Measurements from ENCODE around the gene SGIP1.

Gene SGIP1

GRCh38 chr1:66520655-66521054 lies 13.3 kb upstream of the SGIP1 start:
- Histone ChIP-seq H3K27me3 (replicated peaks in 2 of 5; ENCODE audit: control insufficient read depth in 4 of 5, insufficient read depth in 5 of 5, low read length in 4 of 5) (no peaks in the 10 kb centered on the region), H3K4me3 (ENCODE audit: control insufficient read depth in 1 of 7, extremely low read depth in 1 of 7, insufficient read depth in 4 of 7, low read depth in 2 of 7, low read length in 6 of 7) (no peak overlapping the region), H3K9me3 (ENCODE audit: control extremely low read depth in 1 of 5, control insufficient read depth in 4 of 5, insufficient read depth in 2 of 5, low read depth in 1 of 5, low read length in 4 of 5) (no peaks in the 10 kb centered on the region), H3K27ac (ENCODE audit: insufficient read depth in 1 of 2, low read depth in 1 of 2, low read length in 2 of 2, poor library complexity in 1 of 2, severe bottlenecking in 2 of 2) (no peak overlapping the region), H3K36me3 (ENCODE audit: control insufficient read depth in 4 of 4, insufficient read depth in 4 of 4, low read length in 3 of 4) (no peaks in the 10 kb centered on the region), H3K4me1 (ENCODE audit: control extremely low read depth in 1 of 4, control insufficient read depth in 4 of 4, insufficient read depth in 4 of 4, low read length in 3 of 4) (no peaks in the 10 kb centered on the region)
- 85% methylated on average over 6 of the region's 6 CpGs for WGBS (ENCODE audit: insufficient coverage)
- CTCF ChIA-PET: interaction anchor here (1.1 to 1.2 kb wide), 2 partner anchors 15 kb away, joined by 3 to 4 read pairs; no protein-coding TSS in a partner anchor
- POLR2A ChIA-PET: no interaction called here
- DNase-seq: no peak

GRCh38 chr1:66521721-66522365 lies 12.1 kb upstream of the SGIP1 start:
- H3K27ac ChIP-seq (ENCODE audit: insufficient read depth in 1 of 2, low read depth in 1 of 2, low read length in 2 of 2, poor library complexity in 1 of 2, severe bottlenecking in 2 of 2): no peak overlapping the region
- H3K36me3 ChIP-seq (ENCODE audit: control insufficient read depth in 4 of 4, insufficient read depth in 4 of 4, low read length in 3 of 4): no peaks in the 10 kb centered on the region
- no peaks in the 10 kb centered on the region for H3K27me3 ChIP-seq (replicated peaks in 2 of 5; ENCODE audit: control insufficient read depth in 4 of 5, insufficient read depth in 5 of 5, low read length in 4 of 5)
- no peak for DNase-seq
- ChIA-PET POLR2A (no interaction called here), CTCF (interaction anchor here (1.1 to 1.5 kb wide), 2 partner anchors 10 to 17 kb away, joined by 3 to 5 read pairs; no protein-coding TSS in a partner anchor)
- no peaks in the 10 kb centered on the region for H3K4me1 ChIP-seq (ENCODE audit: control extremely low read depth in 1 of 4, control insufficient read depth in 4 of 4, insufficient read depth in 4 of 4, low read length in 3 of 4)
- no peak overlapping the region for H3K4me3 ChIP-seq (ENCODE audit: control insufficient read depth in 1 of 7, extremely low read depth in 1 of 7, insufficient read depth in 4 of 7, low read depth in 2 of 7, low read length in 6 of 7)
- H3K9me3 ChIP-seq (ENCODE audit: control extremely low read depth in 1 of 5, control insufficient read depth in 4 of 5, insufficient read depth in 2 of 5, low read depth in 1 of 5, low read length in 4 of 5): no peaks in the 10 kb centered on the region
- 100% methylated on average over 2 of the region's 3 CpGs for WGBS (ENCODE audit: insufficient coverage)

GRCh38 chr1:66523562-66523961 lies 10.4 kb upstream of the SGIP1 start:
- H3K27ac ChIP-seq (ENCODE audit: insufficient read depth in 1 of 2, low read depth in 1 of 2, low read length in 2 of 2, poor library complexity in 1 of 2, severe bottlenecking in 2 of 2): no peak overlapping the region
- H3K4me3 ChIP-seq (ENCODE audit: control insufficient read depth in 1 of 7, extremely low read depth in 1 of 7, insufficient read depth in 4 of 7, low read depth in 2 of 7, low read length in 6 of 7): no peak overlapping the region
- no peaks in the 10 kb centered on the region for H3K36me3 ChIP-seq (ENCODE audit: control insufficient read depth in 4 of 4, insufficient read depth in 4 of 4, low read length in 3 of 4)
- ChIA-PET POLR2A (no interaction called here), CTCF (no interaction called here)
- DNase-seq: no peak
- no peaks in the 10 kb centered on the region for H3K27me3 ChIP-seq (replicated peaks in 2 of 5; ENCODE audit: control insufficient read depth in 4 of 5, insufficient read depth in 5 of 5, low read length in 4 of 5)
- H3K4me1 ChIP-seq (ENCODE audit: control extremely low read depth in 1 of 4, control insufficient read depth in 4 of 4, insufficient read depth in 4 of 4, low read length in 3 of 4): no peaks in the 10 kb centered on the region
- peaks cover 0 to 2% (median 0%) of the 10 kb centered on the region in 5 experiments for H3K9me3 ChIP-seq (ENCODE audit: control extremely low read depth in 1 of 5, control insufficient read depth in 4 of 5, insufficient read depth in 2 of 5, low read depth in 1 of 5, low read length in 4 of 5)

GRCh38 chr1:66525086-66525485 lies 8.9 kb upstream of the SGIP1 start:
- WGBS (ENCODE audit: insufficient coverage): 89% methylated on average over 1 of the region's 1 CpG
- Histone ChIP-seq H3K27ac (ENCODE audit: insufficient read depth in 1 of 2, low read depth in 1 of 2, low read length in 2 of 2, poor library complexity in 1 of 2, severe bottlenecking in 2 of 2) (no peak overlapping the region), H3K4me3 (ENCODE audit: control insufficient read depth in 1 of 7, extremely low read depth in 1 of 7, insufficient read depth in 4 of 7, low read depth in 2 of 7, low read length in 6 of 7) (no peak overlapping the region), H3K9me3 (ENCODE audit: control extremely low read depth in 1 of 5, control insufficient read depth in 4 of 5, insufficient read depth in 2 of 5, low read depth in 1 of 5, low read length in 4 of 5) (peaks cover 0 to 2% (median 0%) of the 10 kb centered on the region in 5 experiments), H3K4me1 (ENCODE audit: control extremely low read depth in 1 of 4, control insufficient read depth in 4 of 4, insufficient read depth in 4 of 4, low read length in 3 of 4) (no peaks in the 10 kb centered on the region), H3K27me3 (replicated peaks in 2 of 5; ENCODE audit: control insufficient read depth in 4 of 5, insufficient read depth in 5 of 5, low read length in 4 of 5) (no peaks in the 10 kb centered on the region), H3K36me3 (ENCODE audit: control insufficient read depth in 4 of 4, insufficient read depth in 4 of 4, low read length in 3 of 4) (no peaks in the 10 kb centered on the region)
- CTCF ChIA-PET: interaction anchor here (0.6 kb wide), 1 partner anchor 8 kb away, joined by 3 read pairs; no protein-coding TSS in a partner anchor
- POLR2A ChIA-PET: no interaction called here
- DNase-seq: no peak

GRCh38 chr1:66526036-66526435 lies 7.9 kb upstream of the SGIP1 start:
- 88% methylated on average over 1 of the region's 1 CpG for WGBS (ENCODE audit: insufficient coverage)
- POLR2A ChIA-PET: no interaction called here
- H3K27ac ChIP-seq (ENCODE audit: insufficient read depth in 1 of 2, low read depth in 1 of 2, low read length in 2 of 2, poor library complexity in 1 of 2, severe bottlenecking in 2 of 2): no peak overlapping the region
- H3K27me3 ChIP-seq (replicated peaks in 2 of 5; ENCODE audit: control insufficient read depth in 4 of 5, insufficient read depth in 5 of 5, low read length in 4 of 5): no peaks in the 10 kb centered on the region
- H3K4me1 ChIP-seq (ENCODE audit: control extremely low read depth in 1 of 4, control insufficient read depth in 4 of 4, insufficient read depth in 4 of 4, low read length in 3 of 4): peaks cover 0 to 2% (median 0%) of the 10 kb centered on the region in 4 experiments
- CTCF ChIA-PET: interaction anchor here (1.2 kb wide), 1 partner anchor 10 kb away, joined by 3 read pairs; no protein-coding TSS in a partner anchor
- H3K4me3 ChIP-seq (ENCODE audit: control insufficient read depth in 1 of 7, extremely low read depth in 1 of 7, insufficient read depth in 4 of 7, low read depth in 2 of 7, low read length in 6 of 7): no peak overlapping the region
- peaks cover 0 to 2% (median 0%) of the 10 kb centered on the region in 5 experiments for H3K9me3 ChIP-seq (ENCODE audit: control extremely low read depth in 1 of 5, control insufficient read depth in 4 of 5, insufficient read depth in 2 of 5, low read depth in 1 of 5, low read length in 4 of 5)
- no peaks in the 10 kb centered on the region for H3K36me3 ChIP-seq (ENCODE audit: control insufficient read depth in 4 of 4, insufficient read depth in 4 of 4, low read length in 3 of 4)
- DNase-seq: no peak

GRCh38 chr1:66526991-66527390 lies 7.0 kb upstream of the SGIP1 start:
- Histone ChIP-seq H3K4me3 (ENCODE audit: control insufficient read depth in 1 of 7, extremely low read depth in 1 of 7, insufficient read depth in 4 of 7, low read depth in 2 of 7, low read length in 6 of 7) (no peak overlapping the region), H3K36me3 (ENCODE audit: control insufficient read depth in 4 of 4, insufficient read depth in 4 of 4, low read length in 3 of 4) (no peaks in the 10 kb centered on the region), H3K27ac (ENCODE audit: insufficient read depth in 1 of 2, low read depth in 1 of 2, low read length in 2 of 2, poor library complexity in 1 of 2, severe bottlenecking in 2 of 2) (no peak overlapping the region), H3K27me3 (replicated peaks in 2 of 5; ENCODE audit: control insufficient read depth in 4 of 5, insufficient read depth in 5 of 5, low read length in 4 of 5) (no peaks in the 10 kb centered on the region), H3K9me3 (ENCODE audit: control extremely low read depth in 1 of 5, control insufficient read depth in 4 of 5, insufficient read depth in 2 of 5, low read depth in 1 of 5, low read length in 4 of 5) (peaks cover 0 to 2% (median 0%) of the 10 kb centered on the region in 5 experiments), H3K4me1 (ENCODE audit: control extremely low read depth in 1 of 4, control insufficient read depth in 4 of 4, insufficient read depth in 4 of 4, low read length in 3 of 4) (peaks cover 0 to 6% (median 0%) of the 10 kb centered on the region in 4 experiments)
- DNase-seq: no peak
- ChIA-PET CTCF (interaction anchor here (1.2 kb wide), 1 partner anchor 9 kb away, joined by 3 read pairs; no protein-coding TSS in a partner anchor), POLR2A (interaction anchor here (0.7 kb wide), 1 partner anchor 613 kb away, joined by 4 read pairs; no protein-coding TSS in a partner anchor)
- WGBS (ENCODE audit: insufficient coverage): no CpG with 5 or more reads among the region's 2 CpGs

- DNase-seq: no peak
- no peak overlapping the region for H3K27ac ChIP-seq (ENCODE audit: insufficient read depth in 1 of 2, low read depth in 1 of 2, low read length in 2 of 2, poor library complexity in 1 of 2, severe bottlenecking in 2 of 2)
- H3K4me1 ChIP-seq (ENCODE audit: control extremely low read depth in 1 of 4, control insufficient read depth in 4 of 4, insufficient read depth in 4 of 4, low read length in 3 of 4): peaks cover 3 to 11% (median 5%) of the 10 kb centered on the region in 4 experiments
- WGBS (ENCODE audit: insufficient coverage): 100% methylated on average over 1 of the region's 2 CpGs
- ChIA-PET POLR2A (no interaction called here), CTCF (interaction anchor here (1.0 to 1.1 kb wide), 2 partner anchors 24 to 28 kb away, joined by 4 read pairs; no protein-coding TSS in a partner anchor)
- no peaks in the 10 kb centered on the region for H3K27me3 ChIP-seq (replicated peaks in 2 of 5; ENCODE audit: control insufficient read depth in 4 of 5, insufficient read depth in 5 of 5, low read length in 4 of 5)
- no peak overlapping the region for H3K4me3 ChIP-seq (ENCODE audit: control insufficient read depth in 1 of 7, extremely low read depth in 1 of 7, insufficient read depth in 4 of 7, low read depth in 2 of 7, low read length in 6 of 7)
- peaks cover 0 to 2% (median 0%) of the 10 kb centered on the region in 5 experiments for H3K9me3 ChIP-seq (ENCODE audit: control extremely low read depth in 1 of 5, control insufficient read depth in 4 of 5, insufficient read depth in 2 of 5, low read depth in 1 of 5, low read length in 4 of 5)
- no peaks in the 10 kb centered on the region for H3K36me3 ChIP-seq (ENCODE audit: control insufficient read depth in 4 of 4, insufficient read depth in 4 of 4, low read length in 3 of 4)
Observed at GRCh38 chr1:66527686-66528085, 6.3 kb upstream of the SGIP1 start.

Data from common myeloid progenitor, CD34-positive (primary cell).